ENCODE measurements around the gene RAB11A.

Gene RAB11A

DNA sequence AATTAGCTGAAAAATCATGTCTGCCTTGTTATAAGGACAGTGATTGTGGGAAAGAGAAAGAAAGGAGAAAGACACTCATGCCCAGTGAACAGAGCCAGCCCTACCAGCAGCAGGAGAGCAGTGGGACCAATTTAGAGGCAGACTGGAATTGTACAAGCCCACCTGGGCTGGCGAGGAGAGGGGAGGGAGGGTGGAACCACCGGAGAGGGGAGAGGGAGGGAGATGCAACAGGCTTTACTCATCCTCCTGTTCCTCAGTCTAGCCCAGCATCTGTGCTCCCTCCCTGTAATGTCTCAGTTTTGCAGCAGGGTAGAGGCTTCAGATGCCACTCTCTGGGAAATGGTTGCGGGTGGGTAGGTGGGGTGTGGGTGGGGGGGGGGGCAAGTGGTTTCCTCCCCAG is 54.7 kb downstream of the RAB11A start:
- no peak overlapping the region for H3K4me3 ChIP-seq (ENCODE audit: control insufficient read depth, low read depth, low read length)
- TF ChIP-seq CTCF (IDR thresholded peaks at IDR 0.05; ENCODE audit: control insufficient read depth, insufficient read depth, low read depth, low read length, missing control alignments), result no peak
- DNase-seq (ENCODE audit: low read depth), result no peak

- no peak for TF ChIP-seq CTCF (IDR thresholded peaks at IDR 0.05; ENCODE audit: control insufficient read depth, insufficient read depth, low read depth, low read length, missing control alignments)
- DNase-seq (ENCODE audit: low read depth), result no peak
- H3K4me3 ChIP-seq (ENCODE audit: control insufficient read depth, low read depth, low read length), result no peak overlapping the region
These were observed 56.0 kb downstream of the RAB11A start for GRCh38 chr15:65925338-65925737.

GRCh38 chr15:65926459-65926858 is 57.2 kb downstream of the RAB11A start:
- no peak for DNase-seq (ENCODE audit: low read depth)
- TF ChIP-seq CTCF (IDR thresholded peaks at IDR 0.05; ENCODE audit: control insufficient read depth, insufficient read depth, low read depth, low read length, missing control alignments), result no peak
- H3K4me3 ChIP-seq (ENCODE audit: control insufficient read depth, low read depth, low read length), result no peak overlapping the region

- DNase-seq (ENCODE audit: low read depth), result no peak
These were observed 57.6 kb downstream of the RAB11A start for GRCh38 chr15:65926899-65927298.

GRCh38 chr15:65927545-65927944 is 58.3 kb downstream of the RAB11A start:
- DNase-seq (ENCODE audit: low read depth), result no peak

More at GRCh38 chr15:65926899-65927298, 57.6 kb downstream of the RAB11A start:
- no peak for TF ChIP-seq CTCF (IDR thresholded peaks at IDR 0.05; ENCODE audit: control insufficient read depth, insufficient read depth, low read depth, low read length, missing control alignments)
- no peak overlapping the region for H3K4me3 ChIP-seq (ENCODE audit: control insufficient read depth, low read depth, low read length)

DNA sequence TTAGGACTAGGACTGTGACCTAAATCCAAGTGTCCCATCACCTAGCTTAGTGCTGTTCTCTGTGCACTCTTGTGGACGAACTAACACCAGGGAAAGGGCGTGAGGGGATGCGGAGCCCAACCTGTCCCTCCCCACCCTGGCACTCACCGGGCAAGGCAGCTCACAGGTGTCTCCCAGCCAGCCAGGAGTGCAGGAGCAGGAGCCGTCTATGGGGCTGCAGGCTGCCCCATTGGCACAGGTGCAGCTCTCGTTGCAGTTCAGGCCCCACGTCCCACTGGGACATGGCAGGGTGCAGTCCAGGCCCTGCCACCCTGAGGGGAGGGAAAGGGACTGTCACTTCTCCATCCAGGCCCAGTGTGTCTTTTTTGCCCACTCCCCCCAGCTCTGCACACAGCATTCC is 60.3 kb downstream of the RAB11A start:
- H3K4me3 ChIP-seq (ENCODE audit: control insufficient read depth, low read depth, low read length), result no peak overlapping the region
- no peak for DNase-seq (ENCODE audit: low read depth)
- TF ChIP-seq CTCF (IDR thresholded peaks at IDR 0.05; ENCODE audit: control insufficient read depth, insufficient read depth, low read depth, low read length, missing control alignments), result no peak

More at GRCh38 chr15:65927545-65927944, 58.3 kb downstream of the RAB11A start:
- no peak overlapping the region for H3K4me3 ChIP-seq (ENCODE audit: control insufficient read depth, low read depth, low read length)
- peak; percentile 11 for TF ChIP-seq CTCF (IDR thresholded peaks at IDR 0.05; ENCODE audit: control insufficient read depth, insufficient read depth, low read depth, low read length, missing control alignments)

GRCh38 chr15:65930134-65930533 is 60.8 kb downstream of the RAB11A start:
- no peak overlapping the region for H3K4me3 ChIP-seq (ENCODE audit: control insufficient read depth, low read depth, low read length)
- DNase-seq (ENCODE audit: low read depth), result no peak
- no peak for TF ChIP-seq CTCF (IDR thresholded peaks at IDR 0.05; ENCODE audit: control insufficient read depth, insufficient read depth, low read depth, low read length, missing control alignments)
